ENCODE results near the gene PARD3. TPM values are rescaled to one million over a fixed set of nuclear protein-coding genes. Genes with fewer than 3 reads are reported as not detected.

The PARD3 gene
- total and polyA plus RNA-seq, 10 of the 15 experiments (the other 5 are each of a cell fraction or from before 2014, with no cell fraction given) = 2.6 to 43.1 (median 13.9) TPM

DNA sequence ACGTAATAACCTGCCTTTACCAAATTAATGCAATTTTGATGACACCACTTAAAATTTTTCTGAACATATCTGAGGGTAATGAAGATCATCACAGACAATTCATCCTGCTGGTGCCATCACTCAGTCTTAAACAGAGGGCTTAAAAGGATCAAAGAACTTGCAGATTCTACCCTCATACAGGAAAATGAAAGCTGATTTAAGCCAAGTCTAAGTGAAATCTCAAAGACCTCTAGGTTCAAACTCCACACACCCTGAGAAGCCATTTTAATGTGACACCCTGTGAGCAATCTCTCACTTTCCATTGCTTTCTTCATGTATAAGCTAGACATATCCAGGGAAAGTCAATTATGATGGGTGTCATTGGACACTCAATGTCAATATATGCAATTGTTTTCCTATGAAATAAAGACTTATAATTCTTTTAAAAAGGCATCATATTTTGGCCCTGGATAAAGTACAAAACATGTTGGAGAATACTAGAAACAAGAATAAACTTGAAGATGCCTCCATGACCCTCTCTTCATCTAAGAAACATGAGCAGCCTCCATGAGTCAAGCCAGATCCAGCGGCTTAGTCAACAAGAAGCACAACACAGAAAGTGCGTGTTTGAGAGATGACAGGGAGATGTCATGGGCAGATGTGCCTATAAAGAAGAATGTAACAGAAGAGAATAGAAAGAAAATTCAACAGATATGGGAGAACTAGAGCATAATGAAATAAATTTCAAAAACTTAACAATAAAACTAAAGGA, 291.9 kb downstream of the PARD3 start:
- Histone ChIP-seq H2AFZ (ENCODE audit: control insufficient read depth, low read depth, low read length) (peak overlapping the region; percentile 10), H3K27ac (ENCODE audit: control insufficient read depth, insufficient read depth) (no peak overlapping the region), H3K9me3 (replicated peaks; ENCODE audit: control insufficient read depth, insufficient read depth, low read length) (no peaks in the 10 kb centered on the region), H3K27me3 (replicated peaks in 1 of 2; ENCODE audit: control insufficient read depth in 2 of 2, insufficient read depth in 2 of 2, low read length in 1 of 2) (no peaks in the 10 kb centered on the region), H3K4me1 (ENCODE audit: control insufficient read depth, insufficient read depth, low read length) (peaks cover 7% of the 10 kb centered on the region; the same call in 1 of the 2 replicates), H3K9ac (ENCODE audit: control insufficient read depth, insufficient read depth, low read length) (no peak overlapping the region), H3K36me3 (ENCODE audit: control insufficient read depth in 2 of 2, insufficient read depth in 2 of 2, low read length in 1 of 2) (no peaks in the 10 kb centered on the region), H3K79me2 (ENCODE audit: control insufficient read depth, insufficient read depth, low read length) (no peaks in the 10 kb centered on the region), H3K4me2 (ENCODE audit: control insufficient read depth, insufficient read depth) (peak overlapping the region; percentile 48; the same call in 1 of the 2 replicates), H3K4me3 (no peak overlapping the region), H4K20me1 (ENCODE audit: control insufficient read depth, insufficient read depth) (no peaks in the 10 kb centered on the region)
- no peak for DNase-seq (ENCODE audit: low read depth, low spot score)
- no peak for FAIRE-seq
- ChIA-PET POLR2A (interaction anchor here (0.6 to 1.9 kb wide), 5 partner anchors 14 to 107 kb away, joined by 3 to 10 read pairs (median 4); no protein-coding TSS in a partner anchor), CTCF (interaction anchor here (0.7 to 8.4 kb wide), 19 partner anchors 10 to 1190 kb away, joined by 3 to 210 read pairs (median 5); no protein-coding TSS in a partner anchor), SMC1A (ENCODE audit: uncharacterized antibody, unreplicated experiment) (interaction anchor here (0.6 to 10.0 kb wide), 22 partner anchors 11 to 1194 kb away, joined by 3 to 127 read pairs (median 4); no protein-coding TSS in a partner anchor), RAD21 (ENCODE audit: unreplicated experiment) (interaction anchor here (0.7 to 9.0 kb wide), 9 partner anchors 15 to 715 kb away, joined by 3 to 97 read pairs (median 3); no protein-coding TSS in a partner anchor)
- 44% methylated on average over 3 of the region's 3 CpGs for WGBS (ENCODE audit: insufficient coverage, insufficient replicate concordance, low lambda C conversion rate, missing lambda C conversion rate)
- in situ Hi-C loops (cut with MboI) (loop anchor here (5.0 to 10.0 kb wide), 2 partner anchors 114 to 1188 kb away; partner anchors contain the start of gene NRP1), intact Hi-C loops (cut with micrococcal nuclease; ENCODE audit: unreplicated experiment) (loop anchor here (5.0 kb wide), 1 partner anchor 1191 kb away; the partner anchor contains the start of gene NRP1)
- ATAC-seq = no peak
- BruUV-seq (replicated peaks) = no TSS peak
- TF ChIP-seq NFYB (IDR thresholded peaks at IDR 0.05; ENCODE audit: insufficient read depth, low read depth, low read length) (no peak), YBX1 (IDR thresholded peaks at IDR 0.05) (no peak), CREB1 (IDR thresholded peaks at IDR 0.05; ENCODE audit: low read depth) (no peak), BCLAF1 (IDR thresholded peaks at IDR 0.05) (no peak), KLF5 (IDR thresholded peaks at IDR 0.05; ENCODE audit: partially characterized antibody) (no peak), NBN (IDR thresholded peaks at IDR 0.05) (no peak), GATAD2B (conservative IDR thresholded peaks at IDR 0.05; ENCODE audit: low read depth) (no peak), NFXL1 (IDR thresholded peaks at IDR 0.05; ENCODE audit: borderline replicate concordance) (no peak), ZBTB4 (CRISPR knock-in tag; IDR thresholded peaks at IDR 0.05) (no peak), ATF3 (IDR thresholded peaks at IDR 0.05; ENCODE audit: borderline replicate concordance, extremely low read depth, low read depth, low read length) (no peak), RUNX3 (IDR thresholded peaks at IDR 0.05; ENCODE audit: low read length) (no peak), PKNOX1 (IDR thresholded peaks at IDR 0.05) (no peak), KAT2A (conservative IDR thresholded peaks at IDR 0.05; ENCODE audit: control insufficient read depth, low read depth, low read length) (no peak)
- TF ChIP-seq, protein P1, sequence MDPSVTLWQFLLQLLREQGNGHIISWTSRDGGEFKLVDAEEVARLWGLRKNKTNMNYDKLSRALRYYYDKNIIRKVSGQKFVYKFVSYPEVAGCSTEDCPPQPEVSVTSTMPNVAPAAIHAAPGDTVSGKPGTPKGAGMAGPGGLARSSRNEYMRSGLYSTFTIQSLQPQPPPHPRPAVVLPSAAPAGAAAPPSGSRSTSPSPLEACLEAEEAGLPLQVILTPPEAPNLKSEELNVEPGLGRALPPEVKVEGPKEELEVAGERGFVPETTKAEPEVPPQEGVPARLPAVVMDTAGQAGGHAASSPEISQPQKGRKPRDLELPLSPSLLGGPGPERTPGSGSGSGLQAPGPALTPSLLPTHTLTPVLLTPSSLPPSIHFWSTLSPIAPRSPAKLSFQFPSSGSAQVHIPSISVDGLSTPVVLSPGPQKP (IDR thresholded peaks at IDR 0.05; ENCODE audit: low read depth, low read length) = no peak

All from GM12878 (cell line).